GM21423 (cell line): ENCODE data around the gene CLDN3.
"Not testable (repeated sequence)": the region's sequence is repeated elsewhere in the genome, so short reads cannot be mapped to it uniquely, and the experiment has no call there.

Source experiments
- ATAC-seq: cut with Tn5 transposase; IDR thresholded peaks from one replicate; pipeline ENCODE4 v1.9.1; 2021; ENCODE audit warnings: mild to moderate bottlenecking, moderate library complexity; ENCODE audit not compliant: unreplicated experiment

CLDN3 gene

DNA sequence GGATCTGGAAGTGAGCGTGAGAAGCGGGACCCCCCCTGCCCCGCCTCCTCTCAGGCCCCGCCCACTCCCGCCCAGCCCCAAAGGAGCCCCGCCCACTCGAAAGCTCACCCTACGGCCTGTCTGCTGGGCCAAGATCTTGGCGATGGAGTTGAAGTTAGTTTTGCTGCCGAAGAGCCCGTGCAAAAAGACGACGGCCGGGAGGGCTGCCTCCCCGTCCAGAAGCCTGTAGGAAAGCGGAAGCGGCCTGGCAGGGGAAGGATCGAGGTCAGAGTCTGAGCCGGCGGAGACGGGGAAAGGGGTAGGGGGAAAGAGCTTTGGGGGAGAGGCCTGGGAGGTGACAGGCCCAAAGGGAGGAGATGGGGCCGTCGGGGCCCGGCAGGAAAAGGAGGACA is 31.9 kb downstream of the CLDN3 start:
- no peak for ATAC-seq

DNA sequence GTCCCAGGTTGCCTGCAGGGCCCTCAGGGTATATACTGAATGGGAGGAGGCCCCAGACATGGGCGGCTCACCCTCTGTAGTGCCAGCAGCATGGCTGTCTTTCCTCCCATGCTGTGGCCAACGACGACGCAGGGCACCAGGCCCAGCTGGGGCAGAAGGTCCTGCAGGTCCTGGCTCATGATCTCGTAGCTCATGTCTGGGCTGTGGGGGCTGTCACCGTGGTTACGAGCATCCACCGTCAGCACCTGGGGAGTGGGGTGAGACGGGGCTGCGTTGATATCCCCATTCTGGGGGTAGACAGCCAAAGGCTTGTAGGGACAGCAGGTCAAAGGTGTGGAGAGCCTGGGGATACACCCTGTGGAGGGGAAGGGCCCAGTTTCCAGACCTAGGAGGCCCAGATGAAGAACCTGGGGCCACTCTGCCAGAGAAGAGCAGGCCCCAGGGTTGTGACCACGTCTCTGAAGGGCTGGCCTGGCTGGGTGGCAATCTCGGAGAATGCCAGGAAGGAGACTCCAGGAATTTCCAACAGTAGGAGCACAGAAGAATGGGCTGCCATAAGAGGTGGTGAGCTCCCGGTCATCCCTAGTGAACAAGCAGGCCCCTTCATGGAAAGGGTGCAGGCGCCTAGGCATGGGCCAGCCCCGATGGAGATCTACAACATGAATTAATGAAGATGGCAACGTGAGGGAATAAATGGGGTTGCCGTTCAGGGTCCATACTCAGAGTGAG is 32.4 kb downstream of the CLDN3 start:
- no peak for ATAC-seq

DNA sequence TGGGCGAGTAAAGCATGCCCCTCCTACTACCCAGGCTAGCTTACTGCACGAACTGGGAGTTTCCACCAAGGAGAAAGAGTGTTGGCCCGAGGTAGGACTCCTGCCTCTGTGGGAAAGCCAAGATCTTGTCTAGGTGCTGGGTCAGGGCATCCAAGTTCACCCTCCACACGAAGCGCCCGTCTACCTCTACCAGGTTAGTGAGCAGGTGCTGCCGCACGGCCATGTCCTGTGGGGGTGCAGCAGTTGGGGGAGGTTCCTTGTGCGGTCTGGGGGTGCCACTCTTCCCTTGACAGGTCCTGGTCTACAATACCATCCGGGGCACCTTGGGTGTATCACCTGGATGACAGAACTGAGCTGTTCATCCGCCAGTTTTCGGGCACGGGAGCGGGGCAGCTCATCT is 33.2 kb downstream of the CLDN3 start:
- ATAC-seq, result no peak

DNA sequence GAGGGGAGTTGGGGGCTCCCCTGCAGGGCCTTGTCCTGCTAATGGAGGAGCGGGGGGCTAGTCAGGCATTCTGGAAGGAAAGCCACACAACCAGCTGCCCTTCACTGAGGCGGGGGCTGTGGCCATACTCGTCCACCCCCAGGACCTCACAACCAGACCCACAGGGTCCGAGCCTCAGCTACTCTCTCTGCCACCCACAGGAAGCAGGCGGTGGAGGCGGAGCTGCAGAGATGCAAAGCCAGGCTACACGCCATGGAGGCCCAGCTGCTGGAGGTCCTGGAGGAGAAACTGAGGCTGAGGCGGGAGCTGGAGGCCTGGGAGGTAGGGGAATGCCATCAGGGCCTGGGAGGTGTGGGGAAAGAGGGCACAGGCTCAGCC is 34.6 kb downstream of the CLDN3 start:
- no peak for ATAC-seq

DNA sequence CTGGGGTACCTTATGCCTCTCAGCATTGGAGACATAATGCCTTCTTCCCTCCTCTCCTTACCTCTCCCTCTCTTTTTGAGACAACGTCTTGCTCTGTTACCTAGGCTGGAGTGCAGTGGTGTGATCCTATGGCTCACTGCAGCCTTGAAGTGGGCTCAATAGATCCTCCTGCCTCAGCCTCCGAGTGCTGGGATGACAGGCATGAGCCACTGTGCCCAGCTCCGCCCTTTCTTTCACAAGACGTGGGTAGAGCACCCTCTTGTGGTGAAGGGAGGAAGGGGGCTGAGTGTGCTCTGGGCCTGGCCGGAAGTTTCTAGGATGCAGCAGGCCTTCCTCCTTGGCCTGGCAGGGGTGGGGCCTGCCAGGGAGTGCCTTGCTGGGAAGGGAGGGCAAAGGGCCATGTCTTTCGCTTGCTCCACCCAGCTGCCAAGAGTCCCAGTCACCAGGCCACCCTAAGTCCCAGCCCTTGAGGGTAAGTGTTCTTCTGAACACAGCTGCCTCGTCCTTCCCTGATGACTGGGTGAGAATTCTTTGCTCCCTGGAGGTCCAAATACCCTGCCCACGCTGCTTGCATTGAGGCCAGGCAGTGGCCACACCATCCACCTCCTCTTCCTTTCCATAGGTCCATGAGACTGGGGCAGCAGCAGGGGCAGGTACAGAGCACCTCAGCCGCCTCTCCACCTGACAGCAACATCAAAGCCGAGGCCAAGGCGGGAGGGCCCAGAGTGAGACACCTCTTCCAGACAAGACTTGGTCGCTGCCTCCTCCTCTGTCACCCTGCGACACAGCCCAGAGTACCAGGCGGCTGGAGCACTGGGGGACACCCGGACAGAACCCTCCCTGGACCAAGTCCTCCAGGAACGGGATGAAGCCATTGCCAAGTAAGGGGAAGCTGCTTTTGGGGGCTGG is 35.2 kb downstream of the CLDN3 start:
- peak; percentile 37 for ATAC-seq

DNA sequence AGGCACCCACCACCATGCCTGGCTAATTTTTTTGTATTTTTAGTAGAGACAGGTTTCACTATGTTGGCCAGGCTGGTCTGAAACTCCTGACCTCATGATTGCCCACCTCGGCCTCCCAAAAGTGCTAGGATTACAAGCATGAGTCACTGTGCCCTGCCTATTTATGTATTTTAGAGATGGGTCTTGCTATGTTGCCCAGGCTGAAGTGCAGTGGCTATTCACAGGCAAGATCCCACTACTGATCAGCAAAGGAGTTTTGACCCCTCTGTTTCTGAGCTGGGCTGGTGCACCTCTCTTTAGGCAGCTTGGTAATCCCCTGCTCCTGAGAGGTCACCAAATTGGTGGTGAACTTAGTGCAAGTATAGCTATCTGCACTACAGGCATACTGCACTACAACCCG is 37.7 kb downstream of the CLDN3 start:
- no peak for ATAC-seq

DNA sequence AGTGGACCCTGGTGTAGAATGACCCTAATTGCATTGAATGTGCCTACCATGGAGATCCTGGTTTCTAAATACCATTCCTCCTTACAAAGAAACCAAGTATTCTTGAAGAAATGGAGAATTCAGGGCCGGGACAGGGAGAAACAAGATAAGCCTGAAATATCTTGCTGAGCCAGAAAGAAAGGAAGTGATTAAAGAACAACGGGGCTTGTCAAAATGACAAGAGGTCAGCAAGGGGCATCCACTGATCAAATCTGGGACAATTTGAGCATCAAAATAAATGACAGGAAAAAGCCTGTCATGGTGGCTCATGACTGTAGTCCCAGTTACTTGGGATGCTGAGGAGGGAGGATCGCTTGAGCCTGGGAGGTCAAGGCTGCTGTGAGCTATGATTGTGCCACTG is 39.6 kb downstream of the CLDN3 start:
- no peak for ATAC-seq

DNA sequence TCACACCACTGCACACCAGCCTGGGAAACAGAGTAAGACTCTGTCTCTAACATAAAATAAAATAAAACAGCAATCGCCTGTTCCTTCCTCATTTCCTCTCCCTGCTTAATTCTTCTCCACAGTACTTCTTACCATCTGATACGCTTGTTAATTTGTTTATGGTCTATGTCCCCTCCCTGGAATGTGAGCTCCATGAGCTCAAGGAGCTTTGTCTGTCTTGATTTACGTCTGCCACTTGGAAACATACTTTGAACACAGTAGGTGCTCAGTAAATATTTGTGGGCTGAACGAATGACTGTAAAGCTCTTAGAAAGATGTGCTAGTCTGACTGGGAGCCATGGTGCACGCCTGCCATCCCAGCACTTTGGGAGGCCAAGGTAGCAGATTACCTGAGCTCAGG is 41.5 kb downstream of the CLDN3 start:
- no peak for ATAC-seq

DNA sequence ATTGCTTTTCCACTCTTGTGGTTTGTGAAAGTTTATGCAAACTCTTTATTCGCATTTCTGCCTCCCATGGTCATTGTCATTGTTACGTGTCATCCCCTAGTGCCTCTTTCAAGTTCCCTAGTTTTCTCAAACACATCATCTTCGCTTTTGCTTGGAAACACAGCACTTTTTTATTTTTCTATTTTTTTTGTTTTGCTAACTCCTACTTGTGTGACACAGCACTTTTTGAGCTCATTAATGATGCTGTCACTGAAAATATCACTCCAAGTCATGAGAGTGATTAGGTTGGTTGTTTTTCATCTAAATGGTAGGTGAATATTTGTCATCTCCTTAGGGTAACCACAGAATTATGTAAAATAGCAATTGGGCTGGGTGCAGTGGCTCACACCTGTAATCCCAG is 42.1 kb downstream of the CLDN3 start:
- no peak for ATAC-seq

DNA sequence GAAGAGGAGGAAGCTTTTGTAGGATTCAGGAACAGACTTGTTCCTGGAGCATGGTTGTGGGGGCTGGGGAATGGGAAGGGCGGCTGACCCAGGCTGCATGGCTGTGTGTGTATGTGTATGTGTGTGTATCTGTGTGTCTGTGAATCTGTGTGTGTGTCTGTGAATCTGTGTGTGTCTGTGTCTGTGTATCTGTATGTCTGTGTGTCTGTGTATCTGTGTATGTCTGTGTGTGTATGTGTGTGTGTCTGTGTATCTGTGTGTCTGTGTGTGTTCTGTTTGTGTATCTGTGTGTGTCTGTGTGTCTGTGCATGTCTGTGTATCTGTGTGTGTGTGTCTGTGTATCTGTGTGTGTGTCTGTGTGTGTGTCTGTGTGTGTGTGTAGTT is 44.0 kb downstream of the CLDN3 start:
- ATAC-seq, result no peak

DNA sequence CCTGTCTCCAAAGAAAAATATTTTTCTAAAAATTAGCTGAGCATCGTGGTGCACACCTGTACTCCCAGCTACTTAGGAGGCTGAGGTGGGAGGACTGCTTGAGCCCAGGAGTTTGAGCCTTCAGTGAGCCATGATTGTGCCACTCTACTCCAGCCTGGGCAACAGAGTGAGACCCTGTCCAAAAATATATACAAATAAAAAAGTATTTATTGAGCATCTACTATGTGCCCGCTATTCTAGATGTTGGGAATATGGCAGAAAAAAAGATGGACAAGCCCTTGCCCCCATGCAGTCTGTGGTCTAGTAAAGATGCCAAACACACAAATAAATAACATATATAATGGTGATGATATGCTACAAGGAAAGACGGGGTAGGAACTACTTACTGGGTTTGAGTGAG is 46.3 kb downstream of the CLDN3 start:
- ATAC-seq, result no peak

DNA sequence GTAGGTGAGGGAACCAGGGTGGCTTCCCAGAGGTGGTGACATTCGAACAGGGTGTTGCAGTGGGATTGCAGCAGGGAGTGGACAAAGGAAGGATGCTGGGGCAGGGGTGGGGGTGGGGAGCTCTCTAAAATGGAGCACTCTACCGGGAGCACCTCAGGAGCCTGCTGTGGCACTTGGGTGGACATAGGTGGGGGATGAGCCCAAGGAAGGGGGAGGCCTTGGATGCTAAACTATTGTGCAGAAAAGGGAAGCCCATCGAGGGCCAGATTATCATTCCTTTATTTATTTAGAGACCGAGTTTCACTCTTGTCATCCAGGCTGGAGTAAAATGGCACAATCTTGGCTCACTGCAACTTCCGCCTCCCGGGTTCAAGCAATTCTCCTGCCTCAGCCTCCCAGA is 47.3 kb downstream of the CLDN3 start:
- ATAC-seq, result no peak

DNA sequence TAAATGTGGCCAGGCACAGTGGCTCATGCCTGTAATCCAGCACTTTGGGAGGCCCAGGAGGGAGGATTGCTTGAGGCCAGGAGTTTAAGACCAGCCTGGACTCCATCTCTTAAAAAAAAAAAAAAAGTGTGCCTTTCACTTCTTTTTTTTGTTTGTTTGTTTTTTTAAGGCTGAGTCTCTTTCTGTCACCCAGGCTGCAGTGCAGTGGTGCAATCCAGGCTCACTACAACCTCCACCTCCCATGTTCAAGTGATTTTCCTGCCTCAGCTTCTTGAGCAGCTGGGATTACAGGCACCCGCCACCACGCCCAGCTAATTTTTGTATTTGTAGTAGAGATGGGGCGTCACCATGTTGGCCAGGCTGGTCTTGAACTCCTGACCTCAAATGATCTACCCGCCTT is 47.9 kb downstream of the CLDN3 start:
- ATAC-seq, result not testable (repeated sequence)

DNA sequence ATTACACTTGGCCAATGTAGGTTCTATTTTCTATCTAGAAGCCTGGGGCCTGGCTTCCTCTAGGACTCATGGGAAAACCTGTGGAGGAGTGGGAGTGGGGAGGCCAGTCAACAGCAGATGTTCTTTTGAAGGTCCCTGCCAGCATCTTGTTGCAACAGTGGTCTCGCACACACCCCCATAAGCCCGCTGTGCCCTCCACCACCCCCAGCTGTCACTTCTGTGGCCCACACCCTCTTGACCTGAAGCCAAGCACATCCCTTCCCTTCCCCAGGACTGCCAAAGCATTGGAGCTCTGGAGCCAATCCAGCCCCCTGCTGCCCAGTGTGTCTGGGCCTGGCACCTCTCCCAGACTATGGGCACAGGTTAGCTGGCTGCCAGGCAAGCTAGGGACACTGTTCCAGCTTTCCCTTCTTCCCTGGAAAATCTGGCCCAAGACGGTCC is 48.7 kb downstream of the CLDN3 start:
- no peak for ATAC-seq

DNA sequence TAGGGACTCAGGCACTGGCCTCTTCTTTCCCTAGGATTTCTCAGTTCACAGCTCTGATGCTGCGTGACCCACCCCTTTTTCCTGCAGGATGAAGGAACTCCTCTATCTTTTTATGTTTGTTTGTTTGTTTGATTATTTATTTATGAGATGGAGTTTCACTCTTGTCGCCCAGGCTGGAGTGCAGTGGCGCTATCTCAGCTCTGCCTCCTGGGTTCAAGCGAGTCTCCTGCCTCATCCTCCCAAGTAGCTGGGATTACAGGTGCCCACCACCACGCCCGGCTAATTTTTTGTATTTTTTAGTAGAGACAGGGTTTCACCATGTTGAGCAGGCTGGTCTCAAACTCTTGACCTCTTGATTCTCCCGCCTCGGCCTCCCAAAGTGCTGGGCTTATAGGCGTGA is 49.6 kb downstream of the CLDN3 start:
- not testable (repeated sequence) for ATAC-seq

DNA sequence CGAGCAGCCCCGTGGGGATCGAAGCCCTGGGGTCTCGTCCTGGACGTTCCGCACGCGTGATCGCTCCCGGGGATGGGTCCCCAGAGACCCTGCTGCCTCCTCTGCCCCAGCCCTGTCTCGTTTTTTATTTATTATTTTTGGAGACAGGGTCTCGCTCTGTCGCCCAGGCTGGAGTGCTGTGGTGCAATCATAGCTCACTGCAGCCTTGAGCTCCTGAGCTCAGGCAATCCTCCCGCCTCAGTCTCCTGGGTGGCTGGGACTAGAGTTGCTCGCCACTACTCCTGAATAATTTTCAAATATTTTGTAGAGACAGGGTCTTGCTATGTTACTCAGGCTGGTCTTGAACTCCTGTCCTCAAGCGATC is 50.3 kb downstream of the CLDN3 start:
- ATAC-seq, result no peak
